Measurements from ENCODE around the gene CNTNAP2. TPM values are rescaled to one million over a fixed set of nuclear protein-coding genes. Genes with fewer than 3 reads are reported as not detected.

The CNTNAP2 gene
- total and polyA plus RNA-seq, 4 donors = 0.14 to 2.3 (median 1.1) TPM

- Histone ChIP-seq H3K27me3 (ENCODE audit: control insufficient read depth in 4 of 4, insufficient read depth in 4 of 4, low read length in 3 of 4) (no peaks in the 10 kb centered on the region), H3K9ac (ENCODE audit: low read depth in 1 of 2, low read length in 2 of 2) (no peak overlapping the region), H3K9me3 (ENCODE audit: control insufficient read depth in 4 of 4, low read length in 3 of 4) (peaks cover 0 to 3% (median 0%) of the 10 kb centered on the region in 4 donors), H3K36me3 (ENCODE audit: control insufficient read depth in 4 of 4, insufficient read depth in 3 of 4, low read depth in 1 of 4, low read length in 3 of 4) (no peaks in the 10 kb centered on the region), H3K4me1 (ENCODE audit: control insufficient read depth in 4 of 4, insufficient read depth in 4 of 4, low read length in 3 of 4) (no peaks in the 10 kb centered on the region), H3K27ac (ENCODE audit: low read depth in 1 of 2, low read length in 2 of 2) (no peak overlapping the region), H3K4me3 (ENCODE audit: low read depth in 1 of 3, low read length in 3 of 3) (no peak overlapping the region)
- no peak for DNase-seq (ENCODE audit: low spot score)
- no peak for TF ChIP-seq RXRA (IDR thresholded peaks at IDR 0.05)
- no peak for TF ChIP-seq ZBTB33 (IDR thresholded peaks at IDR 0.05)
- TF ChIP-seq ATF3 (IDR thresholded peaks at IDR 0.05) = no peak
- 91% methylated on average over 12 of the region's 12 CpGs for WGBS
These were observed 548.4 kb downstream of the CNTNAP2 start for GRCh38 chr7:146665023-146665422.

- Histone ChIP-seq H3K4me3 (ENCODE audit: low read depth in 1 of 3, low read length in 3 of 3) (no peak overlapping the region), H3K36me3 (ENCODE audit: control insufficient read depth in 4 of 4, insufficient read depth in 3 of 4, low read depth in 1 of 4, low read length in 3 of 4) (no peaks in the 10 kb centered on the region), H3K27me3 (ENCODE audit: control insufficient read depth in 4 of 4, insufficient read depth in 4 of 4, low read length in 3 of 4) (no peaks in the 10 kb centered on the region), H3K9ac (ENCODE audit: low read depth in 1 of 2, low read length in 2 of 2) (no peak overlapping the region), H3K27ac (ENCODE audit: low read depth in 1 of 2, low read length in 2 of 2) (no peak overlapping the region), H3K9me3 (ENCODE audit: control insufficient read depth in 4 of 4, low read length in 3 of 4) (peaks cover 0 to 3% (median 0%) of the 10 kb centered on the region in 4 donors), H3K4me1 (ENCODE audit: control insufficient read depth in 4 of 4, insufficient read depth in 4 of 4, low read length in 3 of 4) (no peaks in the 10 kb centered on the region)
- 79% methylated on average over 2 of the region's 2 CpGs for WGBS
- TF ChIP-seq MAX (IDR thresholded peaks at IDR 0.05) (no peak), REST (IDR thresholded peaks at IDR 0.05) (no peak), JUND (IDR thresholded peaks at IDR 0.05) (no peak), EGR1 (IDR thresholded peaks at IDR 0.05; ENCODE audit: low read depth in 2 of 2) (no peak), FOXA2 (IDR thresholded peaks at IDR 0.05) (no peak), NR2F2 (IDR thresholded peaks at IDR 0.05) (no peak)
- no peak for DNase-seq (ENCODE audit: low spot score)
These were observed 553.9 kb downstream of the CNTNAP2 start for GRCh38 chr7:146670532-146670931.

GRCh38 chr7:146681487-146681886 is 564.9 kb downstream of the CNTNAP2 start:
- Histone ChIP-seq H3K4me3 (ENCODE audit: low read depth in 1 of 3, low read length in 3 of 3) (no peak overlapping the region), H3K9ac (ENCODE audit: low read depth in 1 of 2, low read length in 2 of 2) (no peak overlapping the region), H3K27me3 (ENCODE audit: control insufficient read depth in 4 of 4, insufficient read depth in 4 of 4, low read length in 3 of 4) (no peaks in the 10 kb centered on the region), H3K27ac (ENCODE audit: low read depth in 1 of 2, low read length in 2 of 2) (no peak overlapping the region), H3K36me3 (ENCODE audit: control insufficient read depth in 4 of 4, insufficient read depth in 3 of 4, low read depth in 1 of 4, low read length in 3 of 4) (no peaks in the 10 kb centered on the region), H3K4me1 (ENCODE audit: control insufficient read depth in 4 of 4, insufficient read depth in 4 of 4, low read length in 3 of 4) (no peaks in the 10 kb centered on the region), H3K9me3 (ENCODE audit: control insufficient read depth in 4 of 4, low read length in 3 of 4) (no peaks in the 10 kb centered on the region)
- TF ChIP-seq FOXA1 (IDR thresholded peaks at IDR 0.05) (no peak), RAD21 (IDR thresholded peaks at IDR 0.05) (no peak), CTCF (IDR thresholded peaks at IDR 0.05; ENCODE audit: low read depth, low read length, missing input control) (no peak), FOXA2 (IDR thresholded peaks at IDR 0.05) (no peak), ATF3 (IDR thresholded peaks at IDR 0.05) (no peak), GABPA (IDR thresholded peaks at IDR 0.05 in 1 of 2, conservative IDR thresholded peaks at IDR 0.05 in 1 of 2) (no peak), YY1 (IDR thresholded peaks at IDR 0.05) (no peak), HNF4A (conservative IDR thresholded peaks at IDR 0.05) (no peak), RXRA (IDR thresholded peaks at IDR 0.05) (no peak), JUND (IDR thresholded peaks at IDR 0.05) (no peak)
- no peak for DNase-seq (ENCODE audit: low spot score)
